Suprapubic skin (tissue), 4 donors: ENCODE results near the gene PAK1.

Experiments used
- CTCF ChIP-seq, 2 donors: fragments of 200-600 bp in 1 of 2; fragments of 450-650 bp in 1 of 2; sonication (generic) in 1 of 2; IDR thresholded peaks; one replicate each; pipeline ENCODE4 v1.5.1; 2016 to 2019; ENCODE audit warnings: antibody characterized with exemption in 2 of 2, mild to moderate bottlenecking in 1 of 2, moderate library complexity in 1 of 2
- EP300 ChIP-seq: sonication (generic); formaldehyde crosslinking; IDR thresholded peaks from one replicate; pipeline ENCODE4 v1.6.1; 2017; ENCODE audit warnings: antibody characterized with exemption
- POLR2A ChIP-seq, 2 donors: fragments of 450-650 bp; IDR thresholded peaks; one replicate each; pipeline ENCODE4 v1.6.1; 2017; ENCODE audit warnings: antibody characterized with exemption in 2 of 2, mild to moderate bottlenecking in 2 of 2, moderate library complexity in 2 of 2
- POLR2AphosphoS5 ChIP-seq, 3 donors: sonication (generic); formaldehyde crosslinking; IDR thresholded peaks; one replicate each; pipeline ENCODE4 v1.6.1; 2017; ENCODE audit warnings: antibody characterized with exemption in 3 of 3

GRCh38 chr11:77438487-77438886, 35.4 kb downstream of the PAK1 start:
- TF ChIP-seq EP300: no peak
- no peak for TF ChIP-seq CTCF (IDR thresholded peaks at IDR 0.05)
- TF ChIP-seq POLR2A (IDR thresholded peaks at IDR 0.05): no peak
- TF ChIP-seq POLR2AphosphoS5 (IDR thresholded peaks at IDR 0.05): no peak
